Neuron (in vitro differentiated cells): ENCODE results near the gene AKT1.

ENCODE experiments used
- H2AFZ ChIP-seq: one replicate; pipeline ENCODE4 v1.6.1; 2013; ENCODE audit warnings: low read depth, mild to moderate bottlenecking, inconsistent platforms, low read length, moderate library complexity
- H3K27me3 ChIP-seq: one replicate; pipeline ENCODE4 v1.6.1; 2013; ENCODE audit warnings: low read length; ENCODE audit not compliant: insufficient read depth
- H3K36me3 ChIP-seq: one replicate; pipeline ENCODE4 v1.6.1; 2013; ENCODE audit warnings: low read length; ENCODE audit not compliant: insufficient read depth
- H3K4me1 ChIP-seq: one replicate; pipeline ENCODE4 v1.6.1; 2013; ENCODE audit warnings: low read length; ENCODE audit not compliant: insufficient read depth
- H3K4me3 ChIP-seq: 2 replicates; pipeline ENCODE4 v1.5.1; 2013; ENCODE audit warnings: mild to moderate bottlenecking, low read length, moderate library complexity
- H3K9me3 ChIP-seq: one replicate; pipeline ENCODE4 v1.6.1; 2013; ENCODE audit warnings: low read length

Gene AKT1

DNA sequence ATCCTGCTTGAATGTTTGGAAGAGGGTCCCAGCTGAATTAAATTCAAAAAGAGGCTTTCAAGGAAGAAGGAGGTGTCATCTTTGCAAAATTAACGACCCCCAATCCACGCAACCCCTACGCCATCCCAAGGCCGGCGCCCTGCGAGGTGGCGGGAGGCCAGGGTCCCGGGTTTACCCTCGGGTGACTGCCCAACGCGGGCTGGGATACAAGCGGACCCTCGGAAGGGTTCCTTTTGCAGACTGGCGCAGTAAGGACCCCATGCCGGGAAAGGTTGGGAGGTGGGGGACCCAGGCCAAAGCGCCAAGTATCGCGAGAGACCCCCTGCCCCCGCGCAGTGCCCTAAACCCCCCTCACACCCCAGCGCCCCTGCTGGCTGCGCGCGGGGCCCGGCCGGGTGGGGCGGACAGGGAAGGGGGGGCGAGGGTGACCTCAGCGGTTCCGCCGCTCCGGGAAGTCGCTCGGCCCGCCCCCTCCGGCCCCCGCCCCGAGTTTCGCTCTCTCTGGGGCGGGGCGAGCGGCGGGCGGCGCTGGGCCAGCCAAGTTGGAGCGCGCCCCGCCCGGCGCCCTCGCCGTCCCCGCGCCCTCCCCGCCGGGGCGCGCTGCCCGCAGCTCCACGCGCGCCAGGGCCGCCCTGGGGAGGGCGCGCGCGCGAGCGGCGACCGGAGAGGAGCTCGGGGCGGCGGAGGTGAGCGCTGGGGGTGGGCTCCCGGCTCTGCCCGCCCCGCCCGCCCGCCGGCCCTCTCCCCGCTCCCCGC is 4.6 kb upstream of the AKT1 start:
- Histone ChIP-seq H3K4me1 (peaks cover 27% of the 10 kb centered on the region), H3K9me3 (no peaks in the 10 kb centered on the region), H3K36me3 (no peaks in the 10 kb centered on the region), H3K27me3 (peaks cover 65% of the 10 kb centered on the region), H3K4me3 (peak overlapping the region; percentile 24), H2AFZ (no peak overlapping the region)

DNA sequence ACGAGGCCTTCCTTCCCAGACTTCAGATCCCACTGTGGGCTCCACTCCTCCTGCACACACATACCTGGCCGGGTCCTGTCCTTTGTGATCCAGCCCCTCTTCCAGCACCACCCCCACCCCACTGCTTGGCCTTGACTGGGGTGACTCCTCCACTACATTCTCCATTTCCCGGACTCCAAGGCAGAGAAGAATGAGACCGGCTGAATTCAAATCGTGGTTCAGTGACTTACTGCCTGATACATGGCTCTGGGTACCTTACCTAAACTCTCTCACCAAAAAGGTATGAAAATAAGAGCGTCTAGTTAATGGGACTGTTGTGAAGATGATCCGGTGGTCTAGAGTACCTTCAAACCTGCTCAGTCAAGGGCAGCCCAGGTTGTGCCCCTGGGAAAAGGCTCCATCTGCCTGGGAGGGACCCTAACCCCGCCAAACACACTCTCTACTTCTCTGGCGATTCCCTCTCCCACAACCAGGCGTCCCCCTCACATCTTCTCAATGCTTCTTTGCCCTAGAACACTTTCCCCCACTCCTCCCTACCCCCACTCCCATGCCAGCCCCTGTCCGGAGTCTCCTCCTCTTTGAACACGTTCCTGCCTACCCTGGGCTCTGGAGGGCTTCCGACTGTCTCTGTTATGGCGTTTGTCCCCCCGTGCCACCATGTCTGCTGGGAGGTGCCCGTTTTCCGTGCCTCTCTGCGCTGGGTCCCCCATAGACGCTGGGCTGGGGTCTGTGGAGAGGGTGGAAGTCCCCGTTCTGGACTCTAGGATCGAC is 3.9 kb upstream of the AKT1 start:
- no peaks in the 10 kb centered on the region for H3K9me3 ChIP-seq
- peak overlapping the region; percentile 24 for H3K4me3 ChIP-seq
- peaks cover 31% of the 10 kb centered on the region for H3K4me1 ChIP-seq

DNA sequence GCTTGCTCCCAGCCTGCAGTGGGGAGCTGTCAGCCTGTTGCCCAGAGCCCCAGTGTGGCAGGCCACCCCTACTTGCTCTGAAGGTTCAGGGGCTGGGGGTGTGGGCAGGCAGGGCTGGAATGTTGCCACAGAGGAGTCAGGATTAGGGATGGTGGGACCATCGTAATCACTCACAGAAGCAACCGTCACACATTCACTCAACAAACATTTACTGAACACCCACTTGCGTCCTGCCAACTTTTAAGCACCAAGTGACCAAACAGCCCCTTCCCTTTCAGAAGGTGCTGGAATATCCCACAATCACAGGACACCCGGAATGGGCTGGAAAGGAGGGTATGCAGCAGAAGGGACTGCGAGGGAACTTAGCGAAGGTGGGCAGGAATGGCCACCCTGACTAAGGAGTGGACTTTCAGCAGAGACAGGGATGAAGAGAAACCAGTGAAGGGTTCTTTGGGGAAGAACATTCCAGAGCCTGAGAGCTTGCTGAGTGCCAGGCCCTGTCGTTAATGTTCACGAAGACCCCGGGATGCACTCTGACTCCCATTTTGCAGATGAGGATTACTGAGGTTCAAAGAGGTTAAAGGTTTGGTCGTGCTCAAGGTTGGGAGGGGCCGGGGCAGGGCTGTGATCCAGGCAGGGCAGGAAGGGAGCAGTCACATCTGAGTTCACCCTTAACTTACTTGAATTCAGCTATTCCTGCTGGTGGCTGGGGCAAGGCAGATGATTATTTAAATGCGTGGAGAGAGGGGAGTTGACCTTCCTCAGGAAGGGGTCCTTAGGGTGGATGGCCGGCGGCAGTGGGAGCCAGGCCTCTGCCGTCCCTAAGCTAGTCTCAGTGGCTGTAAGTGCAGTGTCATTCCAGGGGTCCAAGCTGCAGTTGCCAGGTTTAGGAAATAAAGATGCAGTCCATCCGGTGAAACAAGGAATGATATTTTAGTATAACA is 3.0 kb upstream of the AKT1 start:
- peaks cover 39% of the 10 kb centered on the region for H3K4me1 ChIP-seq
- no peak overlapping the region for H2AFZ ChIP-seq
- H3K9me3 ChIP-seq = no peaks in the 10 kb centered on the region
- H3K36me3 ChIP-seq = no peaks in the 10 kb centered on the region
- peaks cover 64% of the 10 kb centered on the region for H3K27me3 ChIP-seq
- no peak overlapping the region for H3K4me3 ChIP-seq

More for the DNA sequence above, 3.9 kb upstream of the AKT1 start:
- H2AFZ ChIP-seq = no peak overlapping the region
- peaks cover 65% of the 10 kb centered on the region for H3K27me3 ChIP-seq
- H3K36me3 ChIP-seq = no peaks in the 10 kb centered on the region

DNA sequence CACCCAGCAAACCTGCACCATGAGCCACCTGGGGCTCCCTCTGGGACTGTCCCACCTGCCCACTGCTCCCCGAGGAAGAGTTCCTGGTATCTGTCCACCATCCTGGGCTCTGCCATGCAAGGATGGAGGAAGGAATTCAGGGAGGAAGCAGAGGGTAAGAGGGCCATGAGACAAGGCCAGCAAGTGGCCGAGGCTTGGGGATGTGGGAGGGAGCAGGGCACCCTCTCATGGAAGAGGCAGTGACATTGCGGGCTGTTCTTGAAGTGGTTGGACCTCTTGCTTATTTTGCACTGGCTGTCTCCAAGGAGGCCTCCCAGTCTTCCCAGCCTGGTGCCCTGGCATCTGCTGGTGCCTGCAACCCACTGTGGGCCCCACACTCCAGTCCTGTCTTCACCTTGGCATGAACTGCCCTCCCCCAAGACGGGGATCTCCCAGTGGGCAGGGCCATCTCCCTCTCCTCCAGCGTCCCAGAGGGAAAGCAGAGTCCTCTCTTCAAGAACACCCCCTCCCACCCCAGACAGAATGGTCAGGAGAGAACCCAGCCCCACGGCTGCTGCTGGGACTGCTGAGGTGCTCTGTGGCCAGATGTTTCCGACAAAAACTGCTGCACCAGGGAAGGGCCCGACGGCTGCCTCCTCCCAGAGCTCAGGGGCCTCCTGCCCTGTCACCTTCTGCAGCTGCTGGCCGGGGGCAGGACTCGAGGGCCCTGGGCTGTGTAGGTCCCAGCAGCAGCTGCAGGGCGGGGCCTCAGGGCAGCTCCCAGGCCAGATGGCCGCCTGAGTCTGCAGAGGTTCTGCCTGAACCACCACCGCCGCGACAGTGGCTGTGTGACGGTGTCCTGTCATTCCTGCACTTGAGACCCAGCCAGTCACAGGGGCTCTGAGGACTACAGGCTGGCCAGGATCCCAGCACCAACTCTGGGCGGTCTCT is 1.8 kb upstream of the AKT1 start:
- Histone ChIP-seq H3K4me3 (no peak overlapping the region), H3K27me3 (peaks cover 57% of the 10 kb centered on the region), H3K4me1 (peaks cover 46% of the 10 kb centered on the region), H3K36me3 (no peaks in the 10 kb centered on the region), H3K9me3 (no peaks in the 10 kb centered on the region), H2AFZ (no peak overlapping the region)

DNA sequence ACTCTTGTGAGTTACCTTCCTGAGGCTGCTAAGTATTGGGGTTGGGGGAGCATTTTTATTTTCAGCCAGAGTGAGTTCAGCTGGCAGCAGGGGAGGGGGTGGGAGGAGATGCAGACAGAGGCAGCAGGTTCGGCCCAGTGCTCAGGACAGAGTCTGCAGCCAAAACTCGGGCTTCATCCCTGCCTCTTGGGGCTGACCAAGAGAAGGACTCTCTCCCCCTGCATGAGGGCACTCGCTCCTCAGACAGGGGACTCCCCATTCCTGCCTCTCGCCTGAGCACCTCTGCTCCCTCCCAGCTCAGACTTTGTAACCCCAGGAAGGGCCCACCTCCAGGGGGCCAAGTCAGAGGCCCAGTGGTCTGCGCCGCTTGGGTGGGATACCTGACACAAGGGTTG is 1.1 kb upstream of the AKT1 start:
- peaks cover 5% of the 10 kb centered on the region for H3K36me3 ChIP-seq
- peaks cover 50% of the 10 kb centered on the region for H3K27me3 ChIP-seq
- H3K9me3 ChIP-seq = no peaks in the 10 kb centered on the region
- no peak overlapping the region for H3K4me3 ChIP-seq
- peaks cover 45% of the 10 kb centered on the region for H3K4me1 ChIP-seq
- H2AFZ ChIP-seq = no peak overlapping the region

DNA sequence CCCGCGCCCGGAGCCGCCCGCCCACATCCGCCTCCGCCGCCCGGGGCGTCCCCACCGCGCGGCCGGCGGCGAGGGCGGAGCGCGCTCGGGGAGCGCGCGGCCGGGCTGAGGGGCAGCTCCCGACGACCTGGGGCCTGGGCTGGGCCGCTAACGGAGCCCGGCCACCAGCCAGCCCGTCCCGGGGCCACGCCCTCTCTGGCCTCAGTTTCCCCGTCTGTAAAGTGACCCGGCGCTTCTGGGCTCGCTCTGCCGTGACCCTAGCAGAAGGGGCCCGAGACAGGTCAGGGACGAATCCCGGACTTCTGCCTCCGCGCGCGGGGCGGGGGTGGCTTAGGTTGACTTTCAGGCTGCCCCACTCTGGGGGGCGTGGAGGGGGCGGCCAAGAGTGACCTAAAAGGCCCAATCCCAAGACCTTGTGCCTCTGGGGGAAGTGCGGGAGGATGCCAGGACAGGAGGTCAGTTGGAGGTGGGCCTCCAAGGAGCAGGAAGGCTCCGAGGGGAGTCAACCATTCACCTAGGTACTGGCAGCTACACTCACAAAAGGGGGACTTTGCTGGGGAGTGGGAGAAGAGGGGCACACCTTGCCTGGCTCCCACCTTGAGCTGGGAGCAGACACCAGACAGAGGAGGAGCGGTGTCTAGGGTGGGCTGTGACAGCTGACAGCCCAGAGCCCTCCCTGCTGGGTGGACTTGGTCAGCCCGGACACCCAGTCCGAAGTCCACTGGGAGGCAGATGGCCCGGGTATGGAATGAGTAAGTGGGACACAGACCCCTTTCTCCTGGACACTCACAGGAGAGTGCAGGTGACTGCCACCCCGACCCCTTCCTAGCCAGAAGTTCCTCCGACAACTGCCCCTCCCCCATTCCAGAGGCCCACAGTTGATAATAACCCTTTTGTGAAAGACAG is 486 bp upstream of the AKT1 start:
- peak overlapping the region; percentile 59 for H2AFZ ChIP-seq
- peaks cover 12% of the 10 kb centered on the region for H3K36me3 ChIP-seq
- peaks cover 44% of the 10 kb centered on the region for H3K27me3 ChIP-seq
- no peaks in the 10 kb centered on the region for H3K9me3 ChIP-seq
- H3K4me1 ChIP-seq = peaks cover 39% of the 10 kb centered on the region
- H3K4me3 ChIP-seq = peak overlapping the region; percentile 70

DNA sequence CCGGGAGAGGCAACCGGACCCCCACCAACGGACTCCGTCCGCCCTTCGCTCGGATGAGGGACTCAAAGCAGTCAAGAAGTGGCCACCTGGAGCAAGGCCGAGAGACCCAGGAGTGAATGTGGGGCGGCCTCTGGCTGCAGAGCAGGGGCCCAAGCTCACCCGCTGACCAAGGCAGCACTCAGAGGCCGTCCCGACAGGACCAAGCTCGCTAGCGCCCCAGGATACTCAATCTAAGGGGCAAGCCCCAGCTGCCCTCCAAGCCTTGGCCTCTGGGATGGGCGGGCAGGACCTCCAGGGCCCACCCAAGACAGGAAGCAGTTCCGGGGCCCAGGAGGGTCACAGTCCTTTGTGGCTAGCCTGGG is 936 bp downstream of the AKT1 start:
- Histone ChIP-seq H3K36me3 (peaks cover 22% of the 10 kb centered on the region), H3K27me3 (peaks cover 36% of the 10 kb centered on the region), H3K4me3 (peak overlapping the region; percentile 70), H3K9me3 (no peaks in the 10 kb centered on the region), H3K4me1 (peaks cover 35% of the 10 kb centered on the region), H2AFZ (no peak overlapping the region)

DNA sequence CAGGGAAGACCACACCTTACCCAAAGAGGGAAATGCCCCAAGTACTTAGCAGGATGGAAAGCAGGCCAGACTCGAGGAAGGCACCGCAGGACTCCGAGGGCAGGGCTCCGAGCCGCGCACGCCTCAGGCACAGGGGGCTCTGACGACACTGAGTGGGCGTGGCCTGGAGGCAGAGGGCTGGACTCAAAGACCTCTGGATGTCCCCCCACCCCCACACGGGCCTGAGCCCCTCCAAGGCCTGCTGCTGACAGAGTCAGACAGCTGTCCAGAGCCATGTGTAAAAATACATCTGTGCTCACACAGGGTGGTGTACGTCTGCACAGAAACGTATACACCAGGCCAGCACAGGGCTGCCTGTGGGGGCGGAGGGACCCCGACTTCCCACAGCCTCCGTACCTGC is 1.4 kb downstream of the AKT1 start:
- Histone ChIP-seq H3K4me1 (peaks cover 34% of the 10 kb centered on the region), H3K36me3 (peaks cover 27% of the 10 kb centered on the region), H3K4me3 (peak overlapping the region; percentile 70), H3K27me3 (peaks cover 31% of the 10 kb centered on the region), H2AFZ (no peak overlapping the region), H3K9me3 (no peaks in the 10 kb centered on the region)

DNA sequence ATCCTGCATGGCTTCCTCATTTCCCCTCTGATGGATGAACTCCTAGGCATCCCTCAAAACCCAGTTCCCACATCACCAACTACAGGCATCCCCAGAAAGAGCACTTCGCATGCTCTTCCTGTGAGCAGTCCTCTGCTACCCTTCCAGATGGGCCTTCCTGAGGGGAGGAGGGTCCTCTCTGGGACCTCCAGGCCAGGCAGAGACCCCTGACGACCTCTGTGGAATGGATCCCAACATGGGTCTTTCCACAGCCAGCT is 1.9 kb downstream of the AKT1 start:
- Histone ChIP-seq H3K9me3 (no peaks in the 10 kb centered on the region), H3K4me3 (peak overlapping the region; percentile 70), H3K4me1 (peaks cover 34% of the 10 kb centered on the region), H3K36me3 (peaks cover 30% of the 10 kb centered on the region), H2AFZ (no peak overlapping the region), H3K27me3 (peaks cover 26% of the 10 kb centered on the region)

DNA sequence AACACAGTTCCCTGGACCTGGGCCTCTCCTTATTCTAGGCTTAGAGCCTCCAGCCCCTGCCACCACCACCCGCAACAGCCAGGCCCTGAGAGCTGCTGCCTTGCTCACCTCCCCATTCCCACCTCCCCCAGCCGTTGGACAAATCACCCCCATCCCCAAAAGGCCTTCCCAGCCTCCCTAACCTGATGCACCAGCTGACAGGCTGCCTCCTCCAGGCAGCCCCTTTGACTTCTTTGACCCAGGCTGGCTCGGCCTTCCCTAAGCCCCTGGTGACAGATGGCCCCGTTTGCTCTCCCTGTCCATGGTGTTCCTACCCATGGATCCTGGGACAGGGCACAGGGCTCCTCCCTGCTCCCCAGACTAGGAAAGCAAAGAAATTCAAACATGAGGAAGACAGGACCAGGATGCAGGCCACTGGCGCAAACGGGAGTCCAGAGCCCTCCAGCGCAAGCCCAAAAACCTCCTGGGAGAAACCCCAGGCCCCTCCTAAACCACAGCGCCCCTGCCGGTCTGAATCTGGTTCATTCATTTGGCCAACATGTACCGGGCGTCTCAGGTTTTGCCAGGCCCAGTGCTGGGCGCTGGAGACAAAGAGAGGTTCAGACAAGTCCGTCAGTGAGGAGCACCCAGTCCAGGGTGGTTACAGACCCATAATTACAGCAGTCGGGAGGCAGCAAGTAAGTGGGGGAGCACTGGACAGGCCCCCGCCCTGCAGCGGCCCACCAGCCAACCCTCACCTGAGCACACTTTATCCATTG is 2.4 kb downstream of the AKT1 start:
- Histone ChIP-seq H3K4me3 (no peak overlapping the region), H3K27me3 (peaks cover 21% of the 10 kb centered on the region), H3K36me3 (peaks cover 30% of the 10 kb centered on the region), H3K9me3 (no peaks in the 10 kb centered on the region), H2AFZ (no peak overlapping the region), H3K4me1 (peaks cover 37% of the 10 kb centered on the region)
